Epithelial cell of esophagus (primary cell): Measurements from ENCODE around the gene GATAD2B.
"Not testable (repeated sequence)": the region's sequence is repeated elsewhere in the genome, so short reads cannot be mapped to it uniquely, and the experiment has no call there.

Source experiments
- DNase-seq: peaks from one replicate; pipeline ENCODE4 v3.0.0; 2010; ENCODE audit warnings: low read depth
- H3K4me3 ChIP-seq: 2 replicates; pipeline ENCODE4 v1.5.1; 2011; ENCODE audit warnings: mild to moderate bottlenecking, low read length, control low read depth
- TF ChIP-seq, protein P1 (sequence below): IDR thresholded peaks from 2 replicates; pipeline ENCODE4 v1.5.1; 2011; ENCODE audit warnings: low read depth, mild to moderate bottlenecking, low read length, control low read depth, inconsistent platforms; ENCODE audit not compliant: insufficient read depth; ENCODE audit errors: missing control alignments

GATAD2B gene

DNA sequence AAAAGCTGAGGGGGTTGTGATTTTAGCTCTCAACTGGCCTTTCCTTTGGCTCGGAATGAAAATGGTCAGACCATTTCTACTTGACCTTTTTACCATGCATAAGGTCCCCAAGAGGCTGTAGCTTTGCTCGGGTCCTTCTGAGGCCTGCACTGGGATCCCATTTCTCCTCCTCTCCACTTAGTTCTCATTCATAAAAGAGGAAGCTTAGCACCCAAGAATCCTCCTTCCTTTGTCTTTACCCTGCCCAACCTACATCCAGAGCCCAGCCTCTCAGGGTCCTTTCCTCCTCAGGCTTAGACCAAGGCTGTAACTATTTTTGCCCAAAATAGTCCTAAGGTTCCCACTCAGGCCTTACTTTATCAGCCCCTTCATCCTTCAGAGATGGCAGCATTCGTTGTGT, 153.6 kb downstream of the GATAD2B start:
- TF ChIP-seq, protein P1, sequence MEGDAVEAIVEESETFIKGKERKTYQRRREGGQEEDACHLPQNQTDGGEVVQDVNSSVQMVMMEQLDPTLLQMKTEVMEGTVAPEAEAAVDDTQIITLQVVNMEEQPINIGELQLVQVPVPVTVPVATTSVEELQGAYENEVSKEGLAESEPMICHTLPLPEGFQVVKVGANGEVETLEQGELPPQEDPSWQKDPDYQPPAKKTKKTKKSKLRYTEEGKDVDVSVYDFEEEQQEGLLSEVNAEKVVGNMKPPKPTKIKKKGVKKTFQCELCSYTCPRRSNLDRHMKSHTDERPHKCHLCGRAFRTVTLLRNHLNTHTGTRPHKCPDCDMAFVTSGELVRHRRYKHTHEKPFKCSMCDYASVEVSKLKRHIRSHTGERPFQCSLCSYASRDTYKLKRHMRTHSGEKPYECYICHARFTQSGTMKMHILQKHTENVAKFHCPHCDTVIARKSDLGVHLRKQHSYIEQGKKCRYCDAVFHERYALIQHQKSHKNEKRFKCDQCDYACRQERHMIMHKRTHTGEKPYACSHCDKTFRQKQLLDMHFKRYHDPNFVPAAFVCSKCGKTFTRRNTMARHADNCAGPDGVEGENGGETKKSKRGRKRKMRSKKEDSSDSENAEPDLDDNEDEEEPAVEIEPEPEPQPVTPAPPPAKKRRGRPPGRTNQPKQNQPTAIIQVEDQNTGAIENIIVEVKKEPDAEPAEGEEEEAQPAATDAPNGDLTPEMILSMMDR = no peak
- no peak for DNase-seq
- no peak overlapping the region for H3K4me3 ChIP-seq

DNA sequence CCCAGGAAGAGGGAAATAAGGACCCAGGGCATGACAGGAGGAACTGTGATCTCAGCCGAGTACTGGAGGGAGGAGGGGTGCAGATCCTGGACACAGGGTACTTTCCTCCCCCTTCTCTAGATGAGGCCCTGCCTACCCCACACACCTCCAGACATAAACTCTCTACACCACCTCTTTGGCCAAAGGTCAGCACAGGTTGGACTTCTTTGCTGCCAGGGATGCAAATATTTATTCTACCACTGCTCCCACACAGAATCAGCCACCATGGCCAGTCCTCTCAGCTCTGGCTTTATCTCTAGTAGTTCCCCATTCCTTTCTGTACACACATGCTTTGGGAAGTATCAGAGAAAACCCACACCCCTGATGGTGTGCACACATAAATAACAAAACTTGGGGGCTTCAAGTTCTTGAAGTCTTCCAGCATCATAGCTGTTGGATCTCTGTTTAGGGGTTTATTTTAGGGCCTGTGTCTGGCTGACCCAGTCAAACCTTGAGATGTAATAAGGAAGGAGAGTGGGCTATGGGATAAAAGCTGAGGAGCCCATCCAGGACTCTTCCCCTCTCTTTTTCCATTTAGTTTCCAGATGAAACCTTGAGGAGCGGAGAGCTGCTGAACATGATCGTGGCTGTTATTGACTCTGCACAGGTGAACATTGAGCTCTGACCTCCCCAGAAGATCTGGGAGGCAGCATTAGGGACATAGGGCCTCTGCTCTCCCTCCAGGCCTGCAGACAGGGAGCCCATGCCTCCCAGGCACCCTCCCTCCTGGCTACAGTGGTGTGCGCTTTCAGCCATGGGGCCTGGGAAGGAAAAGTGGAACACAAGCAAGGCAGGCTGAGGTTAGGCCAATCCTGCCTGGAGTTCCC, 154.2 kb downstream of the GATAD2B start:
- DNase-seq = no peak
- TF ChIP-seq, protein P1 = no peak

DNA sequence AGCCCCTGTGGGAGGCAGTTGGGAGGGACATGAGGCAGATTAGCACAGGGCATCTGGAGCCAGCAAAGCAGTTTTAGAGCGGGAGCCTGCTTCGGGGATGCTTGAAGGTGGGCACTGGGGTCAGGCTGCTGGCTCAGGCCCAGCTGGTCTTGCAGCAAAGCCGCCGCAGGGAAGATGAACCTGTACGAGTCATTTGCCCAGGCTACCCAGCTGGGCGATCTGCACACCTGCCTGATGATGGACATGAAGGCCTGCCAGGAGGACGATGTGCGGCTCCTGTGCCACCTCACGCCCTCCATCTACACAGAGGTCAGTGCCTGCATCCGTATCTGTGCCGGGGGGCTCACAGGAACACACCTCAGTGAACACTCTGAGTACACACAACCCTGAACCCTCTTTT, 155.3 kb downstream of the GATAD2B start:
- no peak for DNase-seq
- TF ChIP-seq, protein P1 = no peak
- H3K4me3 ChIP-seq = no peak overlapping the region

More for the DNA sequence above, 154.2 kb downstream of the GATAD2B start:
- no peak overlapping the region for H3K4me3 ChIP-seq

DNA sequence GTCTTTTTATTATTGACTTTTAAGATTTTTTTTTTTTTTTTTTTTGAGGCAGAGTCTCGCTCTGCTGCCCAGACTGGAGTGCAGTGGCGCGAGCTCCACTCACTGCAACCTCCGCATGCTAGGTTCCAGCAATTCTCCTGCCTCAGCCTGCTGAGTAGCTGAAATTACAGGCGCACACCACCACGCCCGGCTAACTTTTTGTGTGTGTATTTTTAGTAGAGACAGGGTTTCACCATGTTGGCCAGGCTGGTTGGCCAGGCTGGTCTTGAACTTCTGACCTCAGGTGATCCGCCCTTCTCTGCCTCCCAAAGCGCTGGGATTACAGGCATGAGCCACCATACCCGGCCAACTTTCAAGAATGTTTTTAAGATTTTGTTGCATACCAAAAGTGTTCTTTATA, 156.1 kb downstream of the GATAD2B start:
- H3K4me3 ChIP-seq, DNase-seq: not testable (repeated sequence)

GRCh38 chr1:153764310-153764709, 158.5 kb downstream of the GATAD2B start:
- TF ChIP-seq, protein P1 = no peak
- DNase-seq = no peak
- no peak overlapping the region for H3K4me3 ChIP-seq

GRCh38 chr1:153763365-153764225, 159.2 kb downstream of the GATAD2B start:
- DNase-seq = no peak
- TF ChIP-seq, protein P1 = no peak
- no peak overlapping the region for H3K4me3 ChIP-seq

- DNase-seq = no peak
- TF ChIP-seq, protein P1 = no peak
- no peak overlapping the region for H3K4me3 ChIP-seq
These were observed 162.3 kb downstream of the GATAD2B start for GRCh38 chr1:153760440-153760839.
